HG02840 (cell line): Measurements from ENCODE around the gene ATOSB.

ENCODE experiments used
- ATAC-seq: cut with Tn5 transposase; IDR thresholded peaks from one replicate; pipeline ENCODE4 v1.9.1; 2021; ENCODE audit warnings: mild to moderate bottlenecking, moderate library complexity, moderate number of reproducible peaks; ENCODE audit not compliant: unreplicated experiment, low FRiP score

Gene ATOSB

GRCh38 chr9:35096035-35096849, 19.4 kb downstream of the ATOSB start, which contains the start of gene PIGO:
Gene PIGO, minus strand, starts transcription at chr9:35096591. Its CDS starts 1,026 bp downstream, at chr9:35095565.
- ATAC-seq: peak; percentile 84

GRCh38 chr9:35091536-35091935, 24.1 kb downstream of the ATOSB start:
- no peak for ATAC-seq

DNA sequence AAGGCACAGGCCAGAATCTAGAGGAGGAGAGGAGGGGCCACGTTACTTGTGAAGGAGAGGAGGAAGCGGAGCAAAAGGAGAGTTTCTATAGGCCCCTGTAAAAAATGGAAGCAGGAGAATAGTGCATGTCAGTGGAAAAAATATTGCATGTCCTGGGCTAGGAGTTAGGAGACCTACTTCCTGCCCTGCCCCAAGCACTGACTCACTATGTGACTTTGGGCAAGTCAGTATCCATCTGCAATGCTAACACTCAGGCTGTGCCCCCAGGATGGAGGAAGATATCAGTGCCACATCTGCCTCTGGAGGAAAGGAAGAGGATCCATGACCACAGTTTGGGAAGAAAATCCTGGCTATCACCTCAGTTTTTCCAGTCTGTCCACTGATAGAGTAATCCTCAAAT, 26.2 kb downstream of the ATOSB start:
- no peak for ATAC-seq

GRCh38 chr9:35085078-35085477, 30.6 kb downstream of the ATOSB start:
- no peak for ATAC-seq

GRCh38 chr9:35079426-35080341, 36.0 kb downstream of the ATOSB start, which contains the start of gene FANCG:
Gene FANCG, minus strand, starts transcription at chr9:35079942. Its CDS starts 418 bp downstream, at chr9:35079524.
- peak; percentile 88 for ATAC-seq

- ATAC-seq: no peak
These were observed 36.6 kb downstream of the ATOSB start for GRCh38 chr9:35079041-35079425.

DNA sequence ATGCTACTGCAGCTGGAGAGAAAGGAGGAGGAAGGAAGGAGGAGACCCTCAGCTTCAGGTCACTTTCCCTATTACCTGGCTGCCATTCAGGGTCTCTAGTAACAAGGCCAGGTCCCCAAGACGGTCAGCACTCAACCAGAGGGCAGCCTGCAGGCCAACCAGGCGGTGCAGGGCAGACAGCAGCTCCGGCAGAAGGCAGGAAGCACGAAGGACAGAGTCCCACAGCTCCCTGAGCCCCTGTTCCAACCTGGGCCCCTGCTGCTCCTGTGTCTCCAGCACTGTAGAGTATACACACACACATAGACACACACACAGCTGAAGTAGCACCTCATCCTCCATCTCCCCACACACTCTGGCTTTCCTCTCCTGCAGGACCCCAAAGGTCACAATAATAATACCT, 37.6 kb downstream of the ATOSB start:
- no peak for ATAC-seq

GRCh38 chr9:35076848-35077247, 38.8 kb downstream of the ATOSB start:
- ATAC-seq: no peak

DNA sequence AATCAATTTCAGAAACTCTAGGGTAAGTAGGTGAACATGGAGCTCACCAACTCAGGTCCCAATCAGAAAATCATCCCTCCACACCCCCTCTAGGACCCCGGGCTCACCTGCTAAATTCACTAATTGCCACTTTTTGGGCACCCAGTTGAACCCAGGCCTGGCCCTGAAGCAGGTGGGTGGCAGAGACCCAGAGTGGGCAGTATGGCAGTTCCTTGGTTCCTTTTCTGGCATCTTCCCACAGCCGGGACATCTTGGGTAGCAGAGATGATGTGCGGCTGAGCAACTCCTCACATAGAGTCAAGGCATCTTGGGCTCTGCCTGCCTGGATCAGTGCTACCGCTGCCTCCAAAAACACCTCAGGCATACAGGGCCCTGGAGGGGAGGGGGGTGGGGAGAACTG, 40.3 kb downstream of the ATOSB start:
- no peak for ATAC-seq

DNA sequence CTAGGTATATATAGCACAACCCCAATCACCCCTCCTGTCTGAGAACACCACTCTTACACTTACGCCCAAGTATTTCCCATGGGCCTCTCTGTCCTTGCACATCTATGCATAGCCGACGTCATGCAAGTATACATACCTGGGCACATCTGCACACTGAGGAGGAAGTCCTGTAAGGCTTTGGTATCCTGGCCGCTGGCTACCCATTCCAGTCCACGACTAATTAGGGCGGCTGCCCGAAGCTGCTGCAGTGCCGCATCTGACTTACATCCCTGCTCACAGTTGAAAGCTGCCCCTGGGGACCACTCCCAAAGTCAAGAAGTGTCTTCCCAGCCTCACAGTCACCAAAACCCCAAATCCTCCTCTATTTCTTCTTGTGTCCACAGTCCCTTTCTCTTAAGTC, 40.9 kb downstream of the ATOSB start:
- no peak for ATAC-seq

GRCh38 chr9:35074141-35074540, 41.5 kb downstream of the ATOSB start:
- ATAC-seq: no peak

- no peak for ATAC-seq
These were observed 42.4 kb downstream of the ATOSB start for GRCh38 chr9:35073279-35073612.

- ATAC-seq: peak; percentile 88
These were observed 43.0 kb downstream of the ATOSB start, which contains the start of gene VCP for GRCh38 chr9:35072461-35073278. Gene VCP, minus strand, starts transcription at chr9:35072625. Its CDS starts 272 bp downstream, at chr9:35072353.

GRCh38 chr9:35071814-35072460, 43.7 kb downstream of the ATOSB start:
- peak; percentile 56 for ATAC-seq

DNA sequence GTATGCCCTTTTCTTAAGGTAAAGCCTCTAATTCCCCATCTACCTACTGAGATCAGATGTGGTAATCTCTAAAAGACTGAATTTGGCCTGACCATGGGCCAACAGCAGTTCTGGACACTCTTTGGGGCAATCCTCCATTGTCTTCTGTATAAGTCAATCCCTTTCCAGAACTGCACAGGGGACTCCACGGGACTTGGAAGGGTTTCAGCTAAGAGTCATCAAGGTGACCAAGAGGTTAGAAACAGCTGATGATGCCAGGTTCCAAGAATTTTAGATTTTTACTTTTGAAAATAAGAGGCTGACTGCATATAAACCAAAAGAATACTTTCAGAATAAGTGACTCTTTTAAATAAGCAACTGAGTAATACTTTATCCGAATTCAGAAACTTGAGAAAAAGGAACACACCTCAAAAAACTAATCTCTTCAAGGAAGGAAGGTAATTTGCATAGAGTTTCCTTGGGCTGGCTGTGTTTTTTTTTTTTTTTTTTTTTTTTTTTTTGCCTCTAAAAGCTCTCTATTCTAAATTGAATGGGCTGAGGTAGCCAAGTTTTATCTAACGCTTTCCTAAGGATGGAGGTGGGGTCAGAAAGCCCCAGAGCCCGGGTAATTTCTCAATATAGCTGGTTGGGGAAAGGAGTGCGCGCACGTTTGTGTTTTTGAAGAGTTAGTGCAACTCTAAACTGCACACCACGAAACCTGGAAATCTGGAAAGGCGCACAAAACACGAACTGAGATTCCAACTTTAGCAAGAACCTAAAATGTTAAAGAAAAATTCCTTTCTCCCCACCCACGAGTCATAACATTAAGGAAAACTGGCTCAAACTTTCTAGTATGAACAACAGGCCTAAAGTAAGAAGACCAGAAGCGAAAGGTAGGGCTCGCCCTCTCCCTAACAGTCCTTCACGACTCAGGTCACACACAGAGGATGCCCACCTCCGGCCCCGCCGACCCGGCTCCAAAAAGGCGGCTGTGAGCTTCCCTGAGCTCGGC, 44.5 kb downstream of the ATOSB start:
- no peak for ATAC-seq

DNA sequence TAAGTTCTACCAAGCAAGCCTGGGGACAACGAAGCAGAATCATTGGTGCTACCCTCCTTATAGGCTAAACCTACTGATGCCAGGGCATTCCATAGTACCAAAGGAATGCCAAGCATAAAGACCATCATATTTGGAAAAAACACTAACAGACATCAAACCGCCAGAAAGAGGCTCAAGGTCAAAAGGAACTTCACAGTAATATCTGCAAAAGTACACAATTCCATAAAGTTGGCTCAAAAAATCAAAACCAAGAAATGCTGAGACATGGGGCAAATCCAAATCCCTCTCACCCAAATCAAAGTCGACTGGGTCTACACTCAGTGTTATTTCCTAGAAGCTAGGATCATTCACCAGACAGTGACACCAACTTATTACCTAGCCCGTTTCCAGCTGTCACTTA, 46.6 kb downstream of the ATOSB start:
- no peak for ATAC-seq

DNA sequence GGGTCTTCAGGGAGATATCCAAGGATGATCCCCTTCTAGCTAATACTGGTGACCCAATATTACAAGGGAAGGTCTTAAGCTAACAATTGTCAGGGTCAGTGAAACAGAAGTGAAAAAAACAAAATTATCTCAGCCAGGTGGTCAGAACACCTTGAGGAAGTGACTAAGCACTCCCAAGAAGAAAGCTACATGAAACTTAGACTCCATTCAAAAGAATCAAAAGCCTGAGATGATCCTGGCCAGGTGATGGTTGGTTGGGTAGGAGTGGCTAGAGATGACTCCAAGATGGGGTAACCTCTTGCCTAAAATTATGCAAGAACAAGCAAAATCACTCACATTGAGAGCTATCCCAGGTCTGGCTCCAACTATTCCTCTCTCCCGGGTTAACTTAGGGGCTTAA, 48.6 kb downstream of the ATOSB start:
- no peak for ATAC-seq

- no peak for ATAC-seq
These were observed 55.0 kb downstream of the ATOSB start for GRCh38 chr9:35060548-35061207.
